ENCODE data around the gene RABAC1.

GRCh38 chr19:41912899-41913537 is 46.1 kb downstream of the RABAC1 start:
- no peak for TF ChIP-seq CTCF (IDR thresholded peaks at IDR 0.05 in 2 of 3, conservative IDR thresholded peaks at IDR 0.05 in 1 of 3; ENCODE audit: control insufficient read depth in 2 of 3, extremely low read depth in 1 of 3, insufficient read depth in 1 of 3, low read depth in 3 of 3, low read length in 3 of 3)
- no peak for TF ChIP-seq HCFC1 (IDR thresholded peaks at IDR 0.05; ENCODE audit: low read length)
- TF ChIP-seq ZBED1 (IDR thresholded peaks at IDR 0.05; ENCODE audit: borderline replicate concordance) = no peak
- no peak for TF ChIP-seq RELA (IDR thresholded peaks at IDR 0.05; ENCODE audit: borderline replicate concordance, partially characterized antibody)
- no peak for TF ChIP-seq WRNIP1 (IDR thresholded peaks at IDR 0.05; ENCODE audit: borderline replicate concordance, low read depth, low read length)
